B cell (primary cell): ENCODE measurements around the gene MRNIP.

Experiments used
- EZH2 ChIP-seq: IDR thresholded peaks from 2 replicates; pipeline ENCODE4 v1.6.1; 2012; ENCODE audit warnings: borderline replicate concordance, low read depth, mild to moderate bottlenecking, moderate library complexity, low read length; ENCODE audit not compliant: insufficient read depth, poor library complexity, severe bottlenecking
- TF ChIP-seq, protein P1 (sequence below): fragments of 200-600 bp; IDR thresholded peaks from one replicate; pipeline ENCODE4 v1.8.0; 2022; ENCODE audit warnings: antibody characterized with exemption, mild to moderate bottlenecking

DNA sequence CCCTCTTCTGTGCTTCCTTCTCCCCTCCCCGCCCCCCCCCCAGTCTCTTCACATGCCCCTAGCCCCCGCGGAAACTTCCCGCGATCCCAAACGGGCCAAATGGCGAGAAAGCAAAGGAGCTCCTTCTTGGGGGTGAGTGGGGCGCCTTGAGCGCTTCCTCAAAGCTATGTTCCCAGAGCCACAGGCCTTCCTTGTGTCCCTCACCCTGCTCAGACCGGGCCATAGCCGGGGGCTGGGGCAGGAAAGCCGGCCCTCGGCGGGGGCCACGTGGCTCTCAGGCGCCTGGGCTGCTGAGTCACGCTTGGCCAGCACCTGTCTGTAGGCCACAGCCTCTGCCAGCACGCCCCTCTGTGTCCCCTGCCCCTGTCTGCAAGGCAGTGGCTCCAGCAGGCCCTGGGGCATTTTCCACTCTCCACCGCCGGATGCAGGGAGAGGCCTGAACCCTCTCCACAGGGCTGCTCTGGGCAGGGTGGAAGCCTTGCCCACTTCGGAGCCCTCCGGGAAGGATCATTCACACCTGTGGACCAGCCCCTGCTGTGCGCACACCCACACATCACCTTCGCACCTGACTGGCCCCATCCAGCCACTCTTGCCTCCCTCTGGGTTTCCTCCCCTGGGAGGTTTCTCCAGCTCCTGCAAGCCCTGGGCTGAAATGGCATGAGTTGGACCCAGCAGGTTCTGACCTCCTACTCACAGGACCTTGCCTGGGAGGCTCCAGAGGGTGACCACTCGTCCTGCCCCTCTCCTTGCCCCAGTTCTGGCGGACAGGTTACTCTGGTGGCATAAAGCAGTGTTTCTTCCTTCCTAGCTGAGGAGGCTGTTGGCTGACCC, 39.1 kb downstream of the MRNIP start:
- TF ChIP-seq, protein P1, sequence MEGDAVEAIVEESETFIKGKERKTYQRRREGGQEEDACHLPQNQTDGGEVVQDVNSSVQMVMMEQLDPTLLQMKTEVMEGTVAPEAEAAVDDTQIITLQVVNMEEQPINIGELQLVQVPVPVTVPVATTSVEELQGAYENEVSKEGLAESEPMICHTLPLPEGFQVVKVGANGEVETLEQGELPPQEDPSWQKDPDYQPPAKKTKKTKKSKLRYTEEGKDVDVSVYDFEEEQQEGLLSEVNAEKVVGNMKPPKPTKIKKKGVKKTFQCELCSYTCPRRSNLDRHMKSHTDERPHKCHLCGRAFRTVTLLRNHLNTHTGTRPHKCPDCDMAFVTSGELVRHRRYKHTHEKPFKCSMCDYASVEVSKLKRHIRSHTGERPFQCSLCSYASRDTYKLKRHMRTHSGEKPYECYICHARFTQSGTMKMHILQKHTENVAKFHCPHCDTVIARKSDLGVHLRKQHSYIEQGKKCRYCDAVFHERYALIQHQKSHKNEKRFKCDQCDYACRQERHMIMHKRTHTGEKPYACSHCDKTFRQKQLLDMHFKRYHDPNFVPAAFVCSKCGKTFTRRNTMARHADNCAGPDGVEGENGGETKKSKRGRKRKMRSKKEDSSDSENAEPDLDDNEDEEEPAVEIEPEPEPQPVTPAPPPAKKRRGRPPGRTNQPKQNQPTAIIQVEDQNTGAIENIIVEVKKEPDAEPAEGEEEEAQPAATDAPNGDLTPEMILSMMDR, result no peak
- no peak for TF ChIP-seq EZH2
